WI38 (cell line): ENCODE results near the gene IRS1.

Experiments used
- H3K4me3 ChIP-seq: 2 replicates; pipeline ENCODE4 v1.5.1; 2011; ENCODE audit warnings: low read depth, mild to moderate bottlenecking, control low read depth, low read length
- TF ChIP-seq, protein P1 (sequence below): IDR thresholded peaks from 2 replicates; pipeline ENCODE4 v1.5.1; 2012; ENCODE audit warnings: low read depth, mild to moderate bottlenecking, control low read depth, low read length

The IRS1 gene

GRCh38 chr2:226832061-226832460 lies 32.4 kb upstream of the IRS1 start:
- no peak overlapping the region for H3K4me3 ChIP-seq
- TF ChIP-seq, protein P1, sequence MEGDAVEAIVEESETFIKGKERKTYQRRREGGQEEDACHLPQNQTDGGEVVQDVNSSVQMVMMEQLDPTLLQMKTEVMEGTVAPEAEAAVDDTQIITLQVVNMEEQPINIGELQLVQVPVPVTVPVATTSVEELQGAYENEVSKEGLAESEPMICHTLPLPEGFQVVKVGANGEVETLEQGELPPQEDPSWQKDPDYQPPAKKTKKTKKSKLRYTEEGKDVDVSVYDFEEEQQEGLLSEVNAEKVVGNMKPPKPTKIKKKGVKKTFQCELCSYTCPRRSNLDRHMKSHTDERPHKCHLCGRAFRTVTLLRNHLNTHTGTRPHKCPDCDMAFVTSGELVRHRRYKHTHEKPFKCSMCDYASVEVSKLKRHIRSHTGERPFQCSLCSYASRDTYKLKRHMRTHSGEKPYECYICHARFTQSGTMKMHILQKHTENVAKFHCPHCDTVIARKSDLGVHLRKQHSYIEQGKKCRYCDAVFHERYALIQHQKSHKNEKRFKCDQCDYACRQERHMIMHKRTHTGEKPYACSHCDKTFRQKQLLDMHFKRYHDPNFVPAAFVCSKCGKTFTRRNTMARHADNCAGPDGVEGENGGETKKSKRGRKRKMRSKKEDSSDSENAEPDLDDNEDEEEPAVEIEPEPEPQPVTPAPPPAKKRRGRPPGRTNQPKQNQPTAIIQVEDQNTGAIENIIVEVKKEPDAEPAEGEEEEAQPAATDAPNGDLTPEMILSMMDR, result no peak

GRCh38 chr2:226831266-226831665 lies 31.6 kb upstream of the IRS1 start:
- no peak overlapping the region for H3K4me3 ChIP-seq
- TF ChIP-seq, protein P1, result no peak

DNA sequence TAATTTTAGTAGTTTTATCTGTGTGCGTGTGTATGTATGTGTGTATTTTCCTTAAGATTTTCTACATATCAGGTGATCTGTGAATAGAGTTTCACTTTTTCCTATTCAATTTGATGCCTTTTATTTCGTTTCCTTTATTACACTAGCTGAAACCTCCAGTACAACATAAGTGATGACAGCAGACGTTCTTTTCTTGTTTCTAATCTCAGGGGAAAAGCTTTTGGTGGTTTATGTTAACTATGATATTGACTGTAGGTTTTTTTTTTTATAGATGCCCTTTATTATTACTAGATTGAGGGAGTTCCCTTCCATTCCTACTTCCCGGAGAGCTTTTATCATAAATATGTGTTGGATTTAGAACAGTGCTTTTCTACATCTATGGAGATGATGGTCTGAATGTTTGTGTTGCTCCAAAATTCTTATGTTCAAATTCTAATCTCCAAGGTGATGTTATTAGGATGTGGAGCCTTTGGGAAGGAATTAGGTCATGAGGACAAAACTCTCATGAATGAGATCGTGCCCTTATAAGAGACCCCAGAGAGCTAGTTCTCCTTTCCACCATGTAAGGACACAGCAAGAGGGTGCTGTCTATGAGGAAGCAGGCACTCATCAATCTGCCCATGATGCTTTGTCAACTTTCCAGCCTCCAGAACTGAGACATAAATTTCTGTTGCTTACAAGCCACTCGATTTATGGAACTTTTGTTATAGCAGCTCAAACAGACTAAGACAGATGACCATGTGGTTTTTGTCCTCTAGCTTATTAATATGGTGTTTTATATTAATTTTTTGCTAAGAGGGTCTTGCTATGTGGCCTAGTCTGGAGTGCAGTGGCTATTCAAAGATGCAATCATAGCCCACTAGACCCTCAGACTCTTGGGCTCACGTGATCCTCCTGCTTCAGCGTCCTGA lies 30.4 kb upstream of the IRS1 start:
- no peak overlapping the region for H3K4me3 ChIP-seq
- TF ChIP-seq, protein P1, result no peak

- H3K4me3 ChIP-seq, result no peak overlapping the region
- TF ChIP-seq, protein P1, result no peak
These were observed 28.6 kb upstream of the IRS1 start for GRCh38 chr2:226828191-226828590.

DNA sequence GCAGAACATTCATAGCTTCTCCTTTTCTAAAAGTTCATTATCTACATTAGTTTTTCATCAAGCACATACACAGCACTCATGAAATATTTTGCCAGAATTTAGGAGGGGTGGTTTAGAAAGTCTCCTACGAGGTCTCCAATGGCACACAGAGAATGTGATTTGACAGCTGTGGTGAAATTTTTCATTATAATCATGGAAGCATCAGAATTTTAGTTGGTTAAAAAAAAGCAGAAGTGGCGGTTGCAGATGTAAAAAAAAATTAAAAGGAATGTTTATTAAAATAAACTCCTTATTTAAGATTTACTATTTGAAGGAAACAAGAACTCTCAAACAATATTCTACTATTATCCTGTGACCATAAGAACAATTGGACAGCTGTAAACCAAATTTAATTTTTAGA lies 25.4 kb upstream of the IRS1 start:
- H3K4me3 ChIP-seq, result no peak overlapping the region
- TF ChIP-seq, protein P1, result no peak

DNA sequence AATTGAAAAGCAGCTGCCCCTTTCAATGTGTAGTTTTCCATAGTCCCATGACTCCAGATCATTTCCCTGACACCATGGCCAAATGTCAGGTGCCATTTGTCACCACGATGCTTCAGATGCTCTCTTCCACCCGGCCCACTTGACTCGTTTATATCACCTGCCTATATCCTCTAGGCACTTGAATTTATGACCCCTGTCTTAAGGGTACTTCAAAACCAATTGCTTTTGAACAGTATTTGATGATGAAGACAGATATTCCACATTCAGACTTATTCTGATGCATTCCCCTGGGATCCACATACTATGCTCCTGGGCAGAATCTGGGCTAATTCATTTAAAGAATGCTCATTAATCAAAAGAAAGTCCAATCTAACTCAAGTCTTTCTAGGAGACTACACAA lies 19.3 kb upstream of the IRS1 start:
- H3K4me3 ChIP-seq, result no peak overlapping the region
- TF ChIP-seq, protein P1, result no peak

DNA sequence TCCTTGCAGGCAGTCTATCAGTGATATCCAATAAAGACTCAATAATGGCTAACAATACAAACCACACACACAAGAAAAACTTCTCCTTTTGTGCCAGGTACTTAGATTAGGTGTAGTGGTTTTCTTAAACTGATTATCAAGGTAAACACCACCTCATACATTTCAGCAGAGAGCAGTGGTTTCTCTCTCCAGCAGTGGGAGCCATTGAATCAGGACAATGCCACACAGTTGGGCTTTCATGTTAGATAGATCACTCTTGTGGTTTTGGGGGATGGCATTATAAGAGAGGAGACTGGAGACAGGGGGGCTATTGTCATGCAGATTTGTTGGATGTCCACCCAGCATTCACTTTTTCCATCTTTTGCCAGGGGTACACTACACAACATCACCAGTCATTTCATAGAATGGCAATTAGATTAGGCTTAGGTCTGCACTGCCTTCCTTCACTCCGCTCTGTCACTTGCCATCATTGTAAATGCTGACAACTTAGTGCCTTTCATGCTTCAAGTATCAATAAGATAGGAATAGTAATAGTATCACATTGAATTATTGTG lies 13.6 kb upstream of the IRS1 start:
- H3K4me3 ChIP-seq, result no peak overlapping the region
- TF ChIP-seq, protein P1, result peak; percentile 28; the same call in 1 of the 2 replicates
